ENCODE data around the gene SLC35A3.

SLC35A3 gene

GRCh38 chr1:100009458-100009857, 39.7 kb downstream of the SLC35A3 start:
- no peaks in the 10 kb centered on the region for H3K36me3 ChIP-seq (ENCODE audit: control insufficient read depth, insufficient read depth, low read length)
- no peak overlapping the region for H3K27ac ChIP-seq (ENCODE audit: low read depth, low read length)
- no peaks in the 10 kb centered on the region for H3K4me1 ChIP-seq (ENCODE audit: control insufficient read depth, insufficient read depth, low read length)
- no peaks in the 10 kb centered on the region for H3K27me3 ChIP-seq (ENCODE audit: control insufficient read depth, insufficient read depth, low read length)
- no peak overlapping the region for H3K9ac ChIP-seq (ENCODE audit: low read length)
- H3K4me3 ChIP-seq (ENCODE audit: low read length) = no peak overlapping the region

GRCh38 chr1:100010804-100011203, 41.0 kb downstream of the SLC35A3 start:
- H3K27ac ChIP-seq (ENCODE audit: low read depth, low read length) = no peak overlapping the region
- no peaks in the 10 kb centered on the region for H3K27me3 ChIP-seq (ENCODE audit: control insufficient read depth, insufficient read depth, low read length)
- H3K4me1 ChIP-seq (ENCODE audit: control insufficient read depth, insufficient read depth, low read length) = no peaks in the 10 kb centered on the region
- H3K4me3 ChIP-seq (ENCODE audit: low read length) = no peak overlapping the region
- no peak overlapping the region for H3K9ac ChIP-seq (ENCODE audit: low read length)
- H3K36me3 ChIP-seq (ENCODE audit: control insufficient read depth, insufficient read depth, low read length) = no peaks in the 10 kb centered on the region

- Histone ChIP-seq H3K27me3 (ENCODE audit: control insufficient read depth, insufficient read depth, low read length) (no peaks in the 10 kb centered on the region), H3K4me1 (ENCODE audit: control insufficient read depth, insufficient read depth, low read length) (no peaks in the 10 kb centered on the region), H3K27ac (ENCODE audit: low read depth, low read length) (no peak overlapping the region), H3K36me3 (ENCODE audit: control insufficient read depth, insufficient read depth, low read length) (peaks cover 4% of the 10 kb centered on the region), H3K9ac (ENCODE audit: low read length) (no peak overlapping the region), H3K4me3 (ENCODE audit: low read length) (no peak overlapping the region)
These were observed 49.4 kb downstream of the SLC35A3 start for GRCh38 chr1:100019220-100019619.

- Histone ChIP-seq H3K27me3 (ENCODE audit: control insufficient read depth, insufficient read depth, low read length) (no peaks in the 10 kb centered on the region), H3K36me3 (ENCODE audit: control insufficient read depth, insufficient read depth, low read length) (peaks cover 3% of the 10 kb centered on the region), H3K4me3 (ENCODE audit: low read length) (no peak overlapping the region), H3K4me1 (ENCODE audit: control insufficient read depth, insufficient read depth, low read length) (no peaks in the 10 kb centered on the region), H3K27ac (ENCODE audit: low read depth, low read length) (no peak overlapping the region), H3K9ac (ENCODE audit: low read length) (no peak overlapping the region)
These were observed 53.7 kb downstream of the SLC35A3 start for GRCh38 chr1:100023482-100023881.

- H3K27me3 ChIP-seq (ENCODE audit: control insufficient read depth, insufficient read depth, low read length) = no peaks in the 10 kb centered on the region
- H3K4me1 ChIP-seq (ENCODE audit: control insufficient read depth, insufficient read depth, low read length) = no peaks in the 10 kb centered on the region
- no peak overlapping the region for H3K4me3 ChIP-seq (ENCODE audit: low read length)
- H3K9ac ChIP-seq (ENCODE audit: low read length) = no peak overlapping the region
- H3K36me3 ChIP-seq (ENCODE audit: control insufficient read depth, insufficient read depth, low read length) = no peaks in the 10 kb centered on the region
- H3K27ac ChIP-seq (ENCODE audit: low read depth, low read length) = no peak overlapping the region
These were observed 57.4 kb downstream of the SLC35A3 start for GRCh38 chr1:100027212-100027611.

GRCh38 chr1:100028765-100029164, 59.0 kb downstream of the SLC35A3 start:
- Histone ChIP-seq H3K36me3 (ENCODE audit: control insufficient read depth, insufficient read depth, low read length) (no peaks in the 10 kb centered on the region), H3K27ac (ENCODE audit: low read depth, low read length) (no peak overlapping the region), H3K27me3 (ENCODE audit: control insufficient read depth, insufficient read depth, low read length) (no peaks in the 10 kb centered on the region), H3K9ac (ENCODE audit: low read length) (no peak overlapping the region), H3K4me1 (ENCODE audit: control insufficient read depth, insufficient read depth, low read length) (no peaks in the 10 kb centered on the region), H3K4me3 (ENCODE audit: low read length) (no peak overlapping the region)

- Histone ChIP-seq H3K27me3 (ENCODE audit: control insufficient read depth, insufficient read depth, low read length) (no peaks in the 10 kb centered on the region), H3K9ac (ENCODE audit: low read length) (no peak overlapping the region), H3K4me3 (ENCODE audit: low read length) (no peak overlapping the region), H3K36me3 (ENCODE audit: control insufficient read depth, insufficient read depth, low read length) (no peaks in the 10 kb centered on the region), H3K27ac (ENCODE audit: low read depth, low read length) (no peak overlapping the region), H3K4me1 (ENCODE audit: control insufficient read depth, insufficient read depth, low read length) (peaks cover 4% of the 10 kb centered on the region)
These were observed 64.7 kb downstream of the SLC35A3 start for GRCh38 chr1:100034470-100034869.

- Histone ChIP-seq H3K27ac (ENCODE audit: low read depth, low read length) (no peak overlapping the region), H3K27me3 (ENCODE audit: control insufficient read depth, insufficient read depth, low read length) (no peaks in the 10 kb centered on the region), H3K36me3 (ENCODE audit: control insufficient read depth, insufficient read depth, low read length) (no peaks in the 10 kb centered on the region), H3K4me1 (ENCODE audit: control insufficient read depth, insufficient read depth, low read length) (peaks cover 8% of the 10 kb centered on the region), H3K9ac (ENCODE audit: low read length) (no peak overlapping the region), H3K4me3 (ENCODE audit: low read length) (no peak overlapping the region)
These were observed 65.4 kb downstream of the SLC35A3 start for GRCh38 chr1:100035214-100035613.

GRCh38 chr1:100036718-100037655, 67.2 kb downstream of the SLC35A3 start:
- no peaks in the 10 kb centered on the region for H3K27me3 ChIP-seq (ENCODE audit: control insufficient read depth, insufficient read depth, low read length)
- H3K4me1 ChIP-seq (ENCODE audit: control insufficient read depth, insufficient read depth, low read length) = peaks cover 10% of the 10 kb centered on the region
- H3K9ac ChIP-seq (ENCODE audit: low read length) = peak overlapping the region; percentile 26
- peak overlapping the region; percentile 90 for H3K27ac ChIP-seq (ENCODE audit: low read depth, low read length)
- H3K4me3 ChIP-seq (ENCODE audit: low read length) = peak overlapping the region; percentile 84
- H3K36me3 ChIP-seq (ENCODE audit: control insufficient read depth, insufficient read depth, low read length) = no peaks in the 10 kb centered on the region

GRCh38 chr1:100037656-100037926, 67.8 kb downstream of the SLC35A3 start:
- Histone ChIP-seq H3K36me3 (ENCODE audit: control insufficient read depth, insufficient read depth, low read length) (no peaks in the 10 kb centered on the region), H3K27ac (ENCODE audit: low read depth, low read length) (peak overlapping the region; percentile 90), H3K4me3 (ENCODE audit: low read length) (peak overlapping the region; percentile 84), H3K9ac (ENCODE audit: low read length) (peak overlapping the region; percentile 26), H3K27me3 (ENCODE audit: control insufficient read depth, insufficient read depth, low read length) (no peaks in the 10 kb centered on the region), H3K4me1 (ENCODE audit: control insufficient read depth, insufficient read depth, low read length) (peaks cover 10% of the 10 kb centered on the region)

- Histone ChIP-seq H3K4me3 (ENCODE audit: low read length) (peak overlapping the region; percentile 85), H3K27ac (ENCODE audit: low read depth, low read length) (peak overlapping the region; percentile 90), H3K4me1 (ENCODE audit: control insufficient read depth, insufficient read depth, low read length) (peaks cover 10% of the 10 kb centered on the region), H3K9ac (ENCODE audit: low read length) (peak overlapping the region; percentile 77), H3K27me3 (ENCODE audit: control insufficient read depth, insufficient read depth, low read length) (no peaks in the 10 kb centered on the region), H3K36me3 (ENCODE audit: control insufficient read depth, insufficient read depth, low read length) (no peaks in the 10 kb centered on the region)
These were observed 68.3 kb downstream of the SLC35A3 start for GRCh38 chr1:100037927-100038659.

- no peaks in the 10 kb centered on the region for H3K36me3 ChIP-seq (ENCODE audit: control insufficient read depth, insufficient read depth, low read length)
- H3K9ac ChIP-seq (ENCODE audit: low read length) = peak overlapping the region; percentile 77
- peak overlapping the region; percentile 90 for H3K27ac ChIP-seq (ENCODE audit: low read depth, low read length)
- no peaks in the 10 kb centered on the region for H3K27me3 ChIP-seq (ENCODE audit: control insufficient read depth, insufficient read depth, low read length)
- peak overlapping the region; percentile 85 for H3K4me3 ChIP-seq (ENCODE audit: low read length)
- peaks cover 10% of the 10 kb centered on the region for H3K4me1 ChIP-seq (ENCODE audit: control insufficient read depth, insufficient read depth, low read length)
These were observed 69.0 kb downstream of the SLC35A3 start for GRCh38 chr1:100038660-100039287.

All from rectal smooth muscle tissue (tissue), 1 donor.